ENCODE data around the gene RHBDF1.
"Not testable (repeated sequence)": the region's sequence is repeated elsewhere in the genome, so short reads cannot be mapped to it uniquely, and the experiment has no call there.

RHBDF1 gene

DNA sequence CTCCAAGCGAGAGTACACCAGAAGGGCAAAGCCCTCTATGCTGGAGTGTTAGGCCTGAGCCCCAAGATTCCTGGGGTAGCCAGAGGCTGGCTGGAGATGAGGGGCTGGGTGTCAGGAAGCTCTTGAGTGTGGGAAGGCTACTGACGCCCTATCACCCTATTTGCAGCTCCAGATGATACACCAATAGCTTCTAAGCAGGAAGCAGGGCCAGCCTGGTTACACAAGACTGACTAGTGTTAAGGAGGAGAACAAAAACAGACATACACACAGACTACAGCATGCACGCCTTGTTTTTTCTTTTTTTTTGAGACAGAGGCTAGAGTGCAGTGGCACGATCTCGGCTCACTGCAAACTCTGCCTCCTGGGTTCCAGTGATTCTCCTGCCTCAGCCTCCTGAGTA, 34.9 kb downstream of the RHBDF1 start:
- no peak for DNase-seq (ENCODE audit: low read depth in 3 of 3)

DNA sequence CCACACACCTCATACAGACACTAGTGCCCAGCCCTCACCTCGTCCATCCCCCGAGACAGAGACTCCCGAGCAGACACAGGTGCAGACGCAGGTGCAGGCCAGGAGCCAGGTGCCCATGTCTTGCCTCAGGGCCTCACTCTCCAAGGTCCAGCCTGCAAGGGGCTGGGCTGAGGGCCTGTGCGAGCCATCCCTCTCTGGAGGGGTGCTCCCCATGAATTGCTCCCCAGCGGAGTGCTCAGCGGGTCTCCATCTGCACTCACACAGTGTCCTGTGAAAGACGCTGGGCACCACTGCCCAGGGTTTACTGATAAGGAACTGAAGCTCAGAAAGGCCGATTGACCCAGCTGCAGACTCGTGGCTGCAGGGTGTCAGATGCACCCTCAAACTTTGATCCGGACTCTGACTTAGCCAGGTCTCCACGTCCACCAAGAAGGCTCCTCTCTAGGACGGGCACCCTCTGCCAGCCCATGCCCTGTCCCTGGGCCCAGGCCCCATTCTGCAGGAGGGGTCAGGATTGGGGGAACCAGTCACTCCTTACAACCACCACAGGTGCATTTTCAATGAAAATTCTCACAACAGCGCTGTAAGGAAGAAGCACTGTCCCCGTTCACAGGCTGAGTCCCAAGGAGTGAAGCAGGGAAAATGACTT, 36.0 kb downstream of the RHBDF1 start:
- no peak for DNase-seq (ENCODE audit: low read depth in 3 of 3)

DNA sequence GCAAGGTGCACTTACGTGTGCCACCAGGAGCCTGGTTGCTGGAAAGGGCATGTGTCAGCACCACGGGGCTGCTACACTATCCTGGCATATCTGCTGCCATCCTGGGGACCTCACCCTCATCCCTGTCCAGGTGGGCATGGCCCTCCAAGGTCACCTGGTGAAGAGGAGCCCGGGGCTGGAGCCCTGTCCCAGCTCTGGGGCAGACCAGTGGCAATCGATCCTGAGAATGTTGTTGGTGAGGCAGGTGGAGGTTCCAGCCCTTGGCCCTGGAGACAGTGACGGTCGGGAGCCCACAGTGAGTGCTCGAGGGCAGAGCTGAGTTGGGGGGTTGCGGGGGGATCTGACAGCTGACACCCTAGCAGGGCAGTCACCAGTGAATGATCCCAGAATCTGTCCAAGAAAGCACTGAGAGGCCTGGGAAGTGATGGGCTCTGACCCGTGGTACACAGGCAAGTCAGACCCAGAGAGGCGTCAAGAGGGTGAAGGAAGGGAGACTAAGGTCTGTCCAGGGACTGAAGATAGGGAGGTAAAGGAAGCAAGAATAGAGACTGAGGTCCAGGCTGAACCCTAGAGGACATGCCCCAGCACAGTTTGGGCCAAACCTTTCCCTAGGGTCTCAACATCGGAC, 36.6 kb downstream of the RHBDF1 start:
- DNase-seq (ENCODE audit: low read depth in 3 of 3) = no peak

DNA sequence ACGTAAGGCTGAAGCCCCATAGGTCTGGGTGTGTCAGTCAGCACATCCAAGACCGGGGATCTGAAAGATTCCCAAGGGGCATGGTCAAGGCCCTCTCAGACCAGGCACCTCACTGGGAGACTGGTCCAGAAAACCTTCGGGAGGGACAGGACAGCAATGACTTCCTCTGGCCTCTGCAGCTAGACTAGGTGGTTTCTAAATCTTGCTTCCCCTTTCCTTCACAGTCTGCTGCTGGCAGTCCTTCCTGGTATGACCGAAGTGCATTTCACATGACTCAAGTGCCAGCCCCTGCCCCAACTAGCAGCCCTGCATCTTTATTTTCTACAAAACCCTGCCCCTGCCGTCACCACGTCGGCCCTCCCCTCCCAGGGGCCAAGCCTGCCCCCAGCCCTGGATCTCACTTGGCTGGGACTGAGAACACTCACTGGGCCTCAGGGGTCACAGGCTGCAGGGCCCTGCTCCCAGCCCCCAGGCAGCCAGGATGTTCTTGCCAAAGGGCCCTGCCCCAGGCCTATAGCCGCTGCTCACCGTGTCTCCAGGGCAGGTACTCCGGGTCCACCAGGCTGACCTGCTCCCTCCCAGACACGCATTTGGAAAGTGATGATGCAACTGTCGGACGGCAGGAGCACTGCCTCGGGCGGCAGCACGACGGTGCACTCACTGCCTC, 37.3 kb downstream of the RHBDF1 start:
- no peak for DNase-seq (ENCODE audit: low read depth in 3 of 3)

DNA sequence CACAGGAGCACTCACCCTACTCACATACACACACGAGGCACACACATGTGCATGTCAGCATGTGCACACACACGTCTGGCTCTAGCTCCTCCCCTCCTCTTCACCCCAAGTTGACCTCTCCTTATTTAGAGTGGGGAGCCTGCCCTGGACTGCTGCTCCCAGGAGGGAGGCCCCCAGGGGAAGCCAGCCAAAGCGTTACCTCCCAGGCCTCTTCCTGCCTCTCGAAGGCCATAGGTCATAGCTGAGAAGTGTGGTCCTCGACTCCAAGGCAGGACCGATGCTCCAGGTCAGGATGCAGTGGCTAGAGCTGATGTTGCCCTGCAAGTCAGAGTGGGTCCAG, 37.8 kb downstream of the RHBDF1 start:
- DNase-seq (ENCODE audit: low read depth in 3 of 3) = no peak

DNA sequence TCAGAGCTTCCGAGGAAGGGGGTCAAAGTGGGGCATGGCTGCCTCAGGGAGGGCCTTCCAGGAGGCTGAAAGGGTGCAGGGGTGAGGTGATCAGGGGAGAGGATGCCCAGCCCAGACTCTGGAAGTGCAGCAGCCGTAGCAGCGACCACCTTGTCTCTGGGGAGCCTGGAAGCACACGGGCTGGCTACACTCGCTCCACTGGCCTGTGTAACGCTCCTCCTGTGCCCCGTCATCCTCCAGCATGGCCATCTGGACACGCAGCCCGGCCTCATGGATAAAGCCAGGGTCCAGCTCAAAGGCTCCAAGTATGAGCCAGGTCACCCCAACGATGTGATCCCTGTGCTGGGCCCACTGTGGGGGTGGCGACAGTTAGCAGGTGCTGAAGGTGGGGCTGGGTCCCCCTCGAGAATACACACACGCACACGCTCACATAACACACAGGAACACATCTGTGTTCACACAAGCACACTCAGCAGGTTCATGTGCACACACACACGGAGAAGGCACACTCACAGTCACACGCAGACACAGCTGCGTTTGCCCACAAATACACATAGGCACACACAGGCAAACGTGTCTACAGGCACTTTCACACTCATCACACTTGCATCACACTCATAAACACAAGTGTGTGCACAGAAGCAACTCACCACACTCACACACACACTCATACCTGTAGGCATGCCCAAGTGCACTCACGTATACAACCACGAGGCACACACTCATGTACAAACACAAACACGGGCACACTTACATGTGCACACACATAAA, 38.4 kb downstream of the RHBDF1 start:
- DNase-seq (ENCODE audit: low read depth in 3 of 3) = no peak

DNA sequence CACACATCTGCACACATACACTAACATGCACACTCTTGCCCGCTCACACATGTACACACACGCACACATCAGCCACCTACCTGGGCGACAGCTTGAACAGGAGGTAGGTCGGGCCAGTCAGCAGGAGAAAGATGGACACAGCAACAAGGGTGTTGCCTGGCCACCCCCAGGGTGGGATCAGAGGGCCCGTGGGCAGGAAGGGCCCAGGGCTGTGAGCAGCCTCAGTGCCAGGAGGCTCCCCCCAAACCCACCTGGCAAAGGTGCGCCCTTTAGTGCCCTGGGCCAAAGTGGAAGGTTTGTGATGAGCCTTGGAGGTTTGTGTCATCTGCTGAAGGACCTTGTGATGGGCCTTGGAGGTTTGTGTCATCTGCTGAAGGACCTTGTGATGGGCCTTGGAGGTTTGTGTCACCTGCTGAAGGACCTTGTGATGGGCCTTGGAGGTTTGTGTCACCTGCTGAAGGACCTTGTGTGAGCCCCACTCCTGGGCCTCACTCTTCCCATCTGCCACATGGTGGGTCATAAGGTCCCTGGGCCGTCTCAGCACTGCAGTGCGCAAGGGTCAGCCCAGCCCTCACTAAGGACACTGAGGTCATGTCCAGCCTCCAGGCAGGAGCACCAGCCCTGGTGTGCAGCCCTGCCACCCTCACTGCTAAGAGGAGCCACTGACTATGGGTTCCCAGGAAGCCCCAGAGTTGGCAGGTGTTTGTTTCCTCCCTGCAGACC, 39.1 kb downstream of the RHBDF1 start:
- not testable (repeated sequence) for DNase-seq (ENCODE audit: low read depth in 3 of 3)

DNA sequence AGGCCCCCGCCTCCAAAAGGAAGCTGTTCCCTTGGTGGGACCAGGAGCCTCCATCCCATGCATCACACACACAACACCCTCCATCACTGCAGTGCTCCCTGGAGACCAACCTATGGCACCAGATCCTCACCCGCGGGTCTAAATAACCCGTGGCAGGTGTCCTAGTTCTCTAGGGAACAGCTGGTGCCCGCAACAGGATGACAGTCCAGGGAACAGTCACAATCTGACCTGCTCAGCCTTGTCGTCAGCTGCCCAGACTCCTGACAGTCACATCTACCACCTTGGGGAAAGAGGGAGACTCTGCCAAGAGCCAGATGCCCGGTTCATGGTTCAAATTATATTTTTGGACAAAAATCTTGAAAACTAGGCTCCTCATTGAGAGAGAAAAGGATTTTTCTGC, 41.8 kb downstream of the RHBDF1 start:
- DNase-seq (ENCODE audit: low read depth in 3 of 3) = not testable (repeated sequence)

DNA sequence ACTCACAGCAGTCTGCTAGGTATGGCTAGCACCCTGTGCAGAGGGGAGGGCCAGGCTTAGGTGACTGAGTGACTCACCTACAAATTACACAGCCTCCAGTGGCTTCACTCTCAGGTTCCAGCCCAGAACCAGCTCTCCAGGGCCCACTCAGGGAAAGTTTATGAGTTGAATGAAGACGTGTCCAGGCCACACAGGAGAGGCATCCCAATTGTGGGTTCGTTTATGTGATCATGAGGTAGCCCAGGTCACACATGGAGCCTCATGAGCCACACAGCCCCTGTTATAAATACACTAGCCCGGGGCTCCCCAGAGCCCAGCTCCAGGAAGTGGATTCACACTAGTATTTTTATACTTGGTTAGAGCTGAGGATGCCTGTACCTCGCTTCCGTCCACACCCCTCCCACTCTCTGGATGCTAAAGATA, 46.5 kb downstream of the RHBDF1 start:
- not testable (repeated sequence) for DNase-seq (ENCODE audit: low read depth in 3 of 3)

DNA sequence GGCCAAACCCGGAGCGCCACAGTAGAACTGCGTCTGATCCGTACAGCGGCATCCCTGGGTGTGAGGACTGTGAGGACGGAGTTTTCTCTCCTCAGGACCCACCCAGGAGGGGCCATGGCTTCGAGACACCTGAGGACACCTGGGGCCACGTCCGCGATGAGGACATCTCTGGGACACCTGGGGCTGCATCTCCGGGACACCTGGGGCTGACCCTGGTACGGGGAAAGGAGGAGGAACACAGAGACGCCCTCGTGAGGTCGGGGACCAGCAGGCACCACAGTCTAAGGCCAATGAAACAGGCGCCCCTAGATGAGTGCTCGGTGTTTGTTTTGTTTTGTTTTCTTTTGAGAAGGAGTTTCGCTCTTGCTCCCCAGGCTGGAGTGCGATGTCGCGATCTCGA, 48.3 kb downstream of the RHBDF1 start:
- not testable (repeated sequence) for DNase-seq (ENCODE audit: low read depth in 3 of 3)

DNA sequence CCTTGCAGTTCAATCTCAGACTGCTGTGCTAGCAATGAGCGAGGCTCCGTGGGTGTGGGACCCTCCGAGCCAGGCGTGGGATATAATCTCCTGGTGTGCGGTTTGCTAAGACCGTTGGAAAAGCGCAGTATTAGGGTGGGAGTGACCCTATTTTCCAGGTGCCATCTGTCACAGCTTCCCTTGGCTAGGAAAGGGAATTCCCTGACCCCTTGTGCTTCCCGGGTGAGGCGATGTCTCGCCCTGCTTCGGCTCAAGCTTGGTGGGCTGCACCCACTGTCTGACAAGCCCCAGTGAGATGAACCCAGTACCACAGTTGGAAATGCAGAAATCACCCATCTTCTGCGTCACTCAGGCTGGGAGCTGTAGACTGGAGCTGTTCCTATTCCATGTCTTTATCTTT, 51.5 kb downstream of the RHBDF1 start:
- not testable (repeated sequence) for DNase-seq (ENCODE audit: low read depth in 3 of 3)

DNA sequence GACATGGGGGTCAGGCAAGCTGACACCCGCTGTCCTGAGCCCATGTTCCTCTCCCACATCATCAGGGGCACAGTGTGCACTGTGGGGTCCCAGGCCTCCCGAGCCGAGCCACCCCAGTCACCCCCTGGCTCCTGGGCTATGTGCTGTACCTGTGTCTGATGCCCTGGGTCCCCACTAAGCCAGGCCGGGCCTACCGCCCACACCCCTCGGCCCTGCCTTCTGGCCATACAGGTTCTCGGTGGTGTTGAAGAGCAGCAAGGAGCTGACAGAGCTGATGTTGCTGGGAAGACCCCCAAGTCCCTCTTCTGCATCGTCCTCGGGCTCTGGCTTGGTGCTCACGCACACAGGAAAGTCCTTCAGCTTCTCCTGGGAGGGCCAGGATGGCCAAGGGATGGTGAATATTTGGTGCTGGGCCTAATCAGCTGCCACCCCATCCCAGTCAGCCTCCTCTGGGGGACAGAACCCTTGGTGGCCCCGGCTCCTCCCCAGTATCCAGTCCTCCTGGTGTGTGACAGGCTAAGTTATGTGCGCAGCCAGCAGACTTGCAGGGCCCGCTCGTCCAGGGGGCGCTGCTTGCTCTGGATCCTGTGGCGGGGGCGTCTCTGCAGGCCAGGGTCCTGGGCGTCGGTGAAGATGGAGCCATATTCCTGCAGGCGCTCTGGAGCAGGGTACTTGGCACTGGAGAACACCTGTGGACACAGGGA, 55.2 kb downstream of the RHBDF1 start:
- DNase-seq (ENCODE audit: low read depth in 3 of 3) = not testable (repeated sequence)

DNA sequence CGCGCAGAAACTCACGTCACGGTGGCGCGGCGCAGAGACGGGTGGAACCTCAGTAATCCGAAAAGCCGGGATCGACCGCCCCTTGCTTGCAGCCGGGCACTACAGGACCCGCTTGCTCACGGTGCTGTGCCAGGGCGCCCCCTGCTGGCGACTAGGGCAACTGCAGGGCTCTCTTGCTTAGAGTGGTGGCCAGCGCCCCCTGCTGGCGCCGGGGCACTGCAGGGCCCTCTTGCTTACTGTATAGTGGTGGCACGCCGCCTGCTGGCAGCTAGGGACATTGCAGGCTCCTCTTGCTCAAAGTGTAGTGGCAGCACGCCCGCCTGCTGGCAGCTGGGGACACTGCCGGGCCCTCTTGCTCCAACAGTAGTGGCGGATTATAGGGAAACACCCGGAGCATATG, 61.7 kb downstream of the RHBDF1 start:
- DNase-seq (ENCODE audit: low read depth in 3 of 3) = peak; percentile 70 to 93 (median 74)

DNA sequence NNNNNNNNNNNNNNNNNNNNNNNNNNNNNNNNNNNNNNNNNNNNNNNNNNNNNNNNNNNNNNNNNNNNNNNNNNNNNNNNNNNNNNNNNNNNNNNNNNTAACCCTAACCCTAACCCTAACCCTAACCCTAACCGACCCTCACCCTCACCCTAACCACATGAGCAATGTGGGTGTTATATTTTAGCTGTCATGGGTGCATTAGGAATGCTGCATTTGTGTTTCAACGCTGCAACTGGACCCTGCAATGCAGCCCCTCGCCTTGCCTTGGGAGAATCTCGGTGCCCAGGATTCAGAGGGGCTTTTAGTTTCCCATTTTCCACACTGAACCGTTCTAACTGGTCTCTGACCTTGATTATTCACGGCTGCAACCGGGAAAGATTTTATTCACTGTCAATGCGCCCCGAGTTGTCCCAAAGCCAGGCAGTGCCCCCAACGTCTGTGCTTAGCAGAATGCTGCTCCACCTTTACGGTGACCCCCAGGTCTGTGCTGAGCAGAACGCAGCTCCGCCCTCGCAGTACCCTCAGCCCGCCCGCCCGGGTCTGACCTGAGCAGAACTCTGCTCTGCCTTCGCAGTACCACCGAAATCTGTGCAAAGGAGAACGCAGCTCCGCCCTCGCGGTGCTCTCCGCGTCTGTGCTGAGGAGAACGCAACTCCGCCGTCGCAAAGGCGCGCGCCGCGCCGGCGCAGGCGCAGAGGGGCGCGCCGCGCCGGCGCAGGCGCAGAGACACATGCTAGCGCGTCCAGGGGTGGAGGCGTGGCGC, 62.3 kb downstream of the RHBDF1 start:
- DNase-seq (ENCODE audit: low read depth in 3 of 3) = no peak

Measured in stimulated activated CD4-positive, alpha-beta T cell treated with anti-CD3 and anti-CD28 coated beads, TNF-alpha, amount 100 ng/mL, for 24 hours (primary cell).